Measurements from ENCODE around the gene ATP6V1C2. TPM values are rescaled to one million over a fixed set of nuclear protein-coding genes. Genes with fewer than 3 reads are reported as not detected.

The ATP6V1C2 gene
- total and polyA plus RNA-seq, 2 of the 4 experiments (the other 2 are of a cell fraction) = not detected

DNA sequence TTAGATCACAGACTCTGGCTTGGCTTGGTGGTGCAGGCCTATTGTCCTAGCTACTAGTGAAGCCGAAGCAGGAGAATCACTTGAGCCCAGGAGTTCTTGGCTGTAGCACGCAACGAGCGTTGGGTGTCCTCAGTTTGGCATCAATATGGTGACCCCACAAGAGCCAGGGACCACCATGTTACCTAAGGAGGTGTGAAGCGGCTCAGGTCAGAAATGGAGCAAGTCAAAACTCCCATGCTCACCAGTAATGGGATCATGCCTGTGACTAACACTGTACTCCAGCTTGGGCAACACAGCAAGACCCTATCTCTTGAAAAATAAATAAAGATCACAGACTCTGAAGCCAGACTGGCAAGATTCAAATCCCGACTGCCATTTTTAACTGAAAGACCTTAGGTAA, 29.9 kb upstream of the ATP6V1C2 start:
- no peak overlapping the region for H3K4me3 ChIP-seq (ENCODE audit: insufficient read depth, low read depth, low read length)
- H4K91ac ChIP-seq (ENCODE audit: insufficient read depth, low read depth, low read length) = no peak overlapping the region
- H3K9me1 ChIP-seq (ENCODE audit: insufficient read depth, low read length) = peaks cover 5% of the 10 kb centered on the region; the same call in 1 of the 2 replicates
- H2BK120ac ChIP-seq (ENCODE audit: low read depth, low read length) = no peak overlapping the region
- no peak overlapping the region for H2AK5ac ChIP-seq (ENCODE audit: low read depth, low read length)
- no peak overlapping the region for H2BK15ac ChIP-seq (ENCODE audit: low read depth, low read length)
- no TSS peak for BruUV-seq (replicated peaks)
- no peak overlapping the region for H2BK5ac ChIP-seq (ENCODE audit: low read depth, low read length, poor library complexity, severe bottlenecking)
- no peak for DNase-seq
- no peak overlapping the region for H4K8ac ChIP-seq (ENCODE audit: low read depth in 2 of 2, low read length in 2 of 2)
- ChIA-PET POLR2A (ENCODE audit: unreplicated experiment) (no interaction called here), CTCF (interaction anchor here (0.6 kb wide), 1 partner anchor 40 kb away, joined by 3 read pairs; no protein-coding TSS in a partner anchor)
- H3K23ac ChIP-seq (ENCODE audit: low read depth, low read length) = no peak overlapping the region
- H2AK9ac ChIP-seq (replicated peaks; ENCODE audit: low read depth, low read length, poor library complexity) = no peak overlapping the region
- dilution Hi-C loops (cut with HindIII; ENCODE audit: low sequenced_read_pairs, unreplicated experiment) (no loop called here), in situ Hi-C loops (cut with MboI; ENCODE audit: low sequenced_read_pairs) (no loop called here), intact Hi-C loops (cut with micrococcal nuclease) (no loop called here)
- no peak overlapping the region for H3K9ac ChIP-seq (ENCODE audit: low read depth, low read length)
- no peaks in the 10 kb centered on the region for H3K27me3 ChIP-seq (ENCODE audit: control insufficient read depth, insufficient read depth, low read length)
- H3K4ac ChIP-seq (ENCODE audit: low read depth, low read length) = no peak overlapping the region
- H3K14ac ChIP-seq (replicated peaks; ENCODE audit: low read depth, low read length) = no peak overlapping the region
- no peak overlapping the region for H3K18ac ChIP-seq (ENCODE audit: low read depth, low read length)
- peaks cover 4% of the 10 kb centered on the region; the same call in 1 of the 2 replicates for H3K4me1 ChIP-seq (ENCODE audit: control insufficient read depth, insufficient read depth, low read length)
- H4K5ac ChIP-seq (ENCODE audit: low read depth, low read length) = no peak overlapping the region
- peaks cover 9 to 30% of the 10 kb centered on the region in 2 experiments; a peak in 3 of 4 replicates for H3K79me1 ChIP-seq (ENCODE audit: low read depth in 1 of 2, low read length in 2 of 2)
- no peak for ATAC-seq (ENCODE audit: low read depth)
- no peak overlapping the region for H3K56ac ChIP-seq (ENCODE audit: extremely low read depth, insufficient read depth, low read length)
- 88% methylated on average over 1 of the region's 6 CpGs; no CpG with 5 or more reads in 1 of the 2 experiments for WGBS, 2 experiments (ENCODE audit: extremely low coverage in 2 of 2, insufficient read length in 1 of 2)
- H2BK20ac ChIP-seq (ENCODE audit: low read depth, low read length) = no peak overlapping the region
- H3K4me2 ChIP-seq (ENCODE audit: low read depth, low read length) = no peak overlapping the region
- H3K27ac ChIP-seq (ENCODE audit: insufficient read depth, low read length) = no peak overlapping the region
- TF ChIP-seq MAFK (IDR thresholded peaks at IDR 0.05; ENCODE audit: low read depth, low read length) (no peak), CEBPB (IDR thresholded peaks at IDR 0.05; ENCODE audit: low read depth, low read length) (no peak), RAD21 (IDR thresholded peaks at IDR 0.05; ENCODE audit: low read length) (no peak), RFX5 (IDR thresholded peaks at IDR 0.05; ENCODE audit: low read depth, low read length) (no peak), MXI1 (IDR thresholded peaks at IDR 0.05; ENCODE audit: borderline replicate concordance, low read depth, low read length) (no peak), CHD1 (IDR thresholded peaks at IDR 0.05; ENCODE audit: low read depth, low read length) (no peak)
- no peaks in the 10 kb centered on the region for H3K36me3 ChIP-seq (ENCODE audit: control insufficient read depth, insufficient read depth, low read length)
- H4K20me1 ChIP-seq (ENCODE audit: insufficient read depth, low read length) = peaks cover 8% of the 10 kb centered on the region
- no peaks in the 10 kb centered on the region for H3K9me3 ChIP-seq (ENCODE audit: control insufficient read depth, insufficient read depth, low read length)
- peak overlapping the region; percentile 47 for H2AFZ ChIP-seq (replicated peaks; ENCODE audit: low read length, poor library complexity)
